HUES48 (cell line): ENCODE results near the gene ADGRV1.
"Not testable (repeated sequence)": the region's sequence is repeated elsewhere in the genome, so short reads cannot be mapped to it uniquely, and the experiment has no call there.

Source experiments
- H3K27ac ChIP-seq: one replicate; pipeline ENCODE4 v1.7.0; 2013; ENCODE audit warnings: low read depth, low read length, inconsistent platforms
- H3K27me3 ChIP-seq: 2 replicates; pipeline ENCODE4 v1.6.1; 2013; ENCODE audit warnings: mild to moderate bottlenecking, low read length; ENCODE audit not compliant: control insufficient read depth, insufficient read depth
- H3K36me3 ChIP-seq: 2 replicates; pipeline ENCODE4 v1.6.1; 2013; ENCODE audit warnings: low read length; ENCODE audit not compliant: control insufficient read depth, insufficient read depth
- H3K4me1 ChIP-seq: 2 replicates; pipeline ENCODE4 v1.6.1; 2013; ENCODE audit warnings: mild to moderate bottlenecking, low read length; ENCODE audit not compliant: control insufficient read depth, insufficient read depth
- H3K4me3 ChIP-seq: 2 replicates; pipeline ENCODE4 v1.5.1; 2013; ENCODE audit warnings: mild to moderate bottlenecking, low read depth, low read length
- H3K9ac ChIP-seq: 2 replicates; pipeline ENCODE4 v1.6.1; 2013; ENCODE audit warnings: mild to moderate bottlenecking, low read depth, low read length, moderate library complexity
- H3K9me3 ChIP-seq: 2 replicates; pipeline ENCODE4 v1.6.1; 2013; ENCODE audit warnings: low read length; ENCODE audit not compliant: control insufficient read depth, insufficient read depth

The ADGRV1 gene

DNA sequence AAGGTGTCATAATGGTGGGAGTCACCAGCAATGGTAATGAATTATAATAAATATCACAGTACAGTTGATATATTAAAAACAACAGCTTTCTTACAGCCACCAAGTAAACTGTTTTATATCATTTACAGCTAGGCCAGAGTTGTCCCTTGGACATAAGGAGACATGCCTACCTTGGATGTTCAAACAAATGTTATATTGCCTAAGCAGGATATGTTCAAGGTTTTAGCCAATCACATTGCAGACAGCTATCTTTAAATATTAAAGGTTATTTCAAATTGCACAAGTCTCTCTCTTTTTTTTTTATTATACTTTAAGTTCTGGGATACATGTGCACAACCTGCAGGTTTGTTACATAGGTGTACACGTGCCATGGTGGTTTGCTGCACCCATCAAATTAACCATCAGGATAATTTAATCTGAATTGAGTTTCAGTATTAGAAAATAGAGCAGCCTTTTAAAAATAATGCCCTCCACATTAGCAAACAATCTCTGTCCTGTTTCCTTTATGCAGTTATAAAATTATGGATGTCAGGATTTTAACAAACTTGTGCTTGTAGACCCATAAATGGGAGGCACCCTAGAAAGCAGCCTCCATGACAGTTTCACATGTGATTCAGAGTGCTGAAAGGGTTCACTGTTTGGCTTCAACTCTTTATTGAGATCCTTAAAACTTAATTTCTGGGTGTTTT lies 483.8 kb downstream of the ADGRV1 start:
- no peaks in the 10 kb centered on the region for H3K27me3 ChIP-seq
- H3K36me3 ChIP-seq, result no peaks in the 10 kb centered on the region
- no peak overlapping the region for H3K9ac ChIP-seq
- no peak overlapping the region for H3K4me3 ChIP-seq
- peaks cover 21% of the 10 kb centered on the region for H3K4me1 ChIP-seq
- no peak overlapping the region for H3K27ac ChIP-seq
- no peaks in the 10 kb centered on the region for H3K9me3 ChIP-seq

GRCh38 chr5:91042936-91043255 lies 484.3 kb downstream of the ADGRV1 start:
- H3K27ac ChIP-seq, result no peak overlapping the region
- no peaks in the 10 kb centered on the region for H3K9me3 ChIP-seq
- no peaks in the 10 kb centered on the region for H3K27me3 ChIP-seq

DNA sequence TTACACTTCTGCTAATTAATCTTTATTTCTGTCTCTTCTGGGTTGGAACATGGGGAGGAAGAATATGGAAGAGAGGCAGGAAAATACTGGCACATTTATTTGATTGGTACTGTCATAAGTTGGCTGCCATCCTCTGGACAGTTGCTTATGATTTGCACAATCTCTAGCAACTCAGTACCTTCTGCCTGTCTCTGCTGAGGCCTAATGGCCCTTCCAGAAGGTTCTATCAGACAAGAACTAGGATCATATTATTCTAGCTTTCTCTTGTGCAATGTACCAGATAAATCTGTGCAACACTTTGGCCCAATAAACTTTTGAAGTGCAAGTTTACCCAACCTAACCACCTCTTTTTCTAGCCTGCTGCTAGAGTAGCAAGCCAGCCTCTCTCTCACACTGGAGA lies 489.5 kb downstream of the ADGRV1 start:
- H3K36me3 ChIP-seq, result no peaks in the 10 kb centered on the region
- H3K27me3 ChIP-seq, result no peaks in the 10 kb centered on the region
- no peak overlapping the region for H3K4me3 ChIP-seq
- H3K9ac ChIP-seq, result no peak overlapping the region
- no peak overlapping the region for H3K27ac ChIP-seq
- H3K9me3 ChIP-seq, result no peaks in the 10 kb centered on the region
- peaks cover 9% of the 10 kb centered on the region for H3K4me1 ChIP-seq

More at GRCh38 chr5:91042936-91043255, 484.3 kb downstream of the ADGRV1 start:
- no peak overlapping the region for H3K4me3 ChIP-seq
- no peaks in the 10 kb centered on the region for H3K36me3 ChIP-seq
- H3K9ac ChIP-seq, result no peak overlapping the region
- peaks cover 16% of the 10 kb centered on the region for H3K4me1 ChIP-seq

- H3K9me3 ChIP-seq, result no peaks in the 10 kb centered on the region
These were observed 490.5 kb downstream of the ADGRV1 start for GRCh38 chr5:91049112-91049511.

DNA sequence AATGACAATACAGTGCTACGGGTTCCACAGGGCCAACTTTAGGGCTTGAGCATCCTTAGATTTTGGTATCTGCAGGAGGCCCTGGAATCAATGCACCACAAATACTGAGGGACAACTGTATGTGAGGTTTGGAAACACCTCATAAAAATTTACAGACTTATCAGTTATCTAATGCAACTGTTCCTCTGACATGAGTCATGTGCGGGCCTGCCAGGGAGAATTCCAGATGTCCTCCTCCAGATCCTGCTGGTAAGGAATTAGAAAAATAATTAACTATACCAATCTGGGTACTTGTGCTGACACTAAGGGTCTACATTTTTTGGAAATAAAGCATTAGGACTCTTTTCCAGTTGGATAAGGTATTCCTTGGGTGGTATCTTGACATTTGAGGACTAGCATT lies 491.2 kb downstream of the ADGRV1 start:
- Histone ChIP-seq H3K9ac (no peak overlapping the region), H3K9me3 (no peaks in the 10 kb centered on the region), H3K36me3 (no peaks in the 10 kb centered on the region), H3K4me3 (no peak overlapping the region), H3K27me3 (no peaks in the 10 kb centered on the region), H3K4me1 (peaks cover 9% of the 10 kb centered on the region), H3K27ac (no peak overlapping the region)

More at GRCh38 chr5:91049112-91049511, 490.5 kb downstream of the ADGRV1 start:
- H3K27ac ChIP-seq, result no peak overlapping the region
- no peaks in the 10 kb centered on the region for H3K27me3 ChIP-seq
- H3K4me3 ChIP-seq, result no peak overlapping the region
- peaks cover 9% of the 10 kb centered on the region for H3K4me1 ChIP-seq
- H3K9ac ChIP-seq, result no peak overlapping the region
- no peaks in the 10 kb centered on the region for H3K36me3 ChIP-seq

DNA sequence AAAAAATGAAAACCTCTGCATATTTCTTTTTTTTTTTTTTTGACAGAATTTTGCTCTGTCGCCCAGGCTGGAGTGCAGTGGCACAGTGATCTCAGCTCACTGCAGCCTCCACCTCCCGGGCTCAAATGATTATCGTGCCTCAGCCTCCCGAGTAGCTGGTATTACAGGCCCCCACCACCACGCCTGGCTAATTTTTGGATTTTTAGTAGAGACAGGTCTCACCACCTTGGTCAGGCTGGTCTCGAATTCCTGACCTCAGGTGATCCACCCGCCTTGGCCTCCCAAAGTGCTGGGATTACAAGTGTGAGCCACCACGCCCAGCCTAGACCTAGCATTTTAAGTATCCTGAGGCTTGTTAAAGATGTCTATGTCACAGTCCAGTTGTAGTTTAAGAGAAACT lies 493.8 kb downstream of the ADGRV1 start:
- not testable (repeated sequence) for H3K36me3 ChIP-seq, H3K9me3 ChIP-seq, H3K27ac ChIP-seq, H3K9ac ChIP-seq, H3K4me1 ChIP-seq, H3K27me3 ChIP-seq, H3K4me3 ChIP-seq

DNA sequence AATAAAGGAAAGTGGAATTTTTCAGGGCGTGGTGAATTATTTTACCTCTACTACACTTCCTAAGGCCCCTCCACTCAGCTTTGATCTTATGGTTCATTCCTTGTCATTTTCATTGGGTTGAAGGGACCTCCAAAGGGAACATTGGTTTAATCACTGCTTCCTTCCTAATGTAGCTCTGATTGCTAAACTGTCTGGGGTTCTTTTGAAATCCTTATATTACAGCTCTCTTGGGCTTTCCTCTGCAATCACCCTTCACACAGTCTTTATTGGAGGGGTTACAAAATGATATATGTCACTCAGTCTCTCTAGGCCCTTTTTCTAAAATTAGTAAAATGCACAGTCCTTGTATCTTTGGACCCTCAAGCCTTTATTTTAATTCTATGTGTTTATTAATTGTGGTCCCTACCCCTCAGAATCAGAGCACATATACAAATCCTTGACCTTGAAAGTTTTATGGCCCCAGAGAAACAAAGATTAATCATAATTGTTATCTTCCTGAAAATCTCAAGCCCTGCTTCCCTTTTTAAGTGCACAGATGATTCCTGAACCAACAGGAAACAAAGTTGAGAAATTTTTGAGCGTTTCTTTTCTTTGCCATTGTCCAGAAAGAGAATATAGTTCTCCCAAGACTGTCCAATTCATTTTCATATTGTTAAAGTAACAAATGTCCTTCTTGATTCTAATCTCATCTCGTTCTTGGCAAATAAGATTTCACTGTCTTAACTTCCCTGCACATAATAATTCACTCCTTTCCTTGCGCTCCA lies 494.6 kb downstream of the ADGRV1 start:
- Histone ChIP-seq H3K36me3 (no peaks in the 10 kb centered on the region), H3K27me3 (no peaks in the 10 kb centered on the region), H3K4me3 (no peak overlapping the region), H3K9ac (no peak overlapping the region), H3K27ac (no peak overlapping the region), H3K4me1 (peaks cover 7% of the 10 kb centered on the region), H3K9me3 (no peaks in the 10 kb centered on the region)

DNA sequence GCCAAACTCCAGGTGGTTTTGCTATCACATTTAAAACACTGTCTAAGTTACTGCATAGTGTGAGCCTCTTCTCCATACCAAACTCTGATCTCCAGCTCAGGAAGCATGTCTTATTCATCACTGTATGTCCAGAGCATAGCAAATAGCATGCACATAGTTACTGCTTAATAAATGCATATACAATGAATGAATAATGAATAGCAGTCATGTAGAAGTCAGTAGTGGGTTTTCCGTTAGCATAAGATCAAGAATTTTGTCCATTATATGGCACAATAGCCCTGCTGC lies 495.1 kb downstream of the ADGRV1 start:
- no peaks in the 10 kb centered on the region for H3K36me3 ChIP-seq
- peaks cover 2% of the 10 kb centered on the region for H3K4me1 ChIP-seq
- no peak overlapping the region for H3K9ac ChIP-seq
- H3K27ac ChIP-seq, result no peak overlapping the region
- no peaks in the 10 kb centered on the region for H3K9me3 ChIP-seq
- H3K4me3 ChIP-seq, result no peak overlapping the region
- H3K27me3 ChIP-seq, result no peaks in the 10 kb centered on the region

DNA sequence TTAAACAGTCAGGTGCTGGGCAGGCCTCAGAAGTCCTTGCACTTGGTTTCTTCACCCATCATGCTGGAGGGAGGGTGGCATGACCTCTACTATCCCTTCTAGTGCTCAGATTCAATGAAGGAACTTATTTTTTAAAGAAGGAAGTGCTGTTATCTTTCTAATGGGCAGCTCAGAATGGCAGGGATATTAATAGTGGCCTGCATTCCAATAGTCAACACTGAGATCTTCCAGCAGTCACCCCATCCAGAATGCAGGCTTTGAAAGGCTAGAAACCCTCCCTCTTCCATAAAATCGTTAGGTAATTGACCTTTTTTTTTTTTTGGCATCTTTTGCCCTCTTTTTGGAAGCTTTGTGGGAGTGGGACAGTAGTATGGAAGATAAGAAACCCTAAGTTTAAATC lies 499.6 kb downstream of the ADGRV1 start:
- no peak overlapping the region for H3K9ac ChIP-seq
- no peak overlapping the region for H3K4me3 ChIP-seq
- H3K27ac ChIP-seq, result no peak overlapping the region
- no peaks in the 10 kb centered on the region for H3K36me3 ChIP-seq
- H3K9me3 ChIP-seq, result no peaks in the 10 kb centered on the region
- H3K4me1 ChIP-seq, result no peaks in the 10 kb centered on the region; the same call in 1 of the 2 replicates
- H3K27me3 ChIP-seq, result no peaks in the 10 kb centered on the region

- H3K4me1 ChIP-seq, result no peaks in the 10 kb centered on the region; the same call in 1 of the 2 replicates
- no peak overlapping the region for H3K4me3 ChIP-seq
- H3K9ac ChIP-seq, result no peak overlapping the region
- H3K36me3 ChIP-seq, result no peaks in the 10 kb centered on the region
- no peaks in the 10 kb centered on the region for H3K27me3 ChIP-seq
- no peaks in the 10 kb centered on the region for H3K9me3 ChIP-seq
- no peak overlapping the region for H3K27ac ChIP-seq
These were observed 500.0 kb downstream of the ADGRV1 start for GRCh38 chr5:91058575-91058974.

DNA sequence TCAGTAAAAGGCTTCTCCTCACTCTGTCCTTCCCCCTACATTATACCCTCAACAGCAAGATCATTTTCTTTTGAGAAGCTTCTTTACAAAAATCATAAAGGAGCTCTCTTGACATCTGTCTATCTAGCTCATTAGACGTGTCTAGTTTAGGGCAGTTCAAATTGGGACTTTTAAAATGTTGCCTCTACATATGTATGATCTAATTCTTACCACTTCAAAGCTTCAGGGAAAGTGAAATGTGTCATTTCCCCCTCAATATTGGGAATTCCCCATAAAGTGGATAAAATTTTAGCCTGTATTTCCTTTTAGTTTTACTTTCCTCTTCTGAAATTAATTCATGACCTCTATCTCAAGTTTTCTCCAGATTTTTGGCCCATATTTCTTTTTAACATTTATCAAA lies 500.8 kb downstream of the ADGRV1 start:
- no peaks in the 10 kb centered on the region for H3K36me3 ChIP-seq
- H3K27me3 ChIP-seq, result no peaks in the 10 kb centered on the region
- no peak overlapping the region for H3K27ac ChIP-seq
- no peaks in the 10 kb centered on the region; the same call in 1 of the 2 replicates for H3K4me1 ChIP-seq
- H3K9ac ChIP-seq, result no peak overlapping the region
- no peaks in the 10 kb centered on the region for H3K9me3 ChIP-seq
- H3K4me3 ChIP-seq, result no peak overlapping the region
